AG08395 (cell line): ENCODE measurements around the gene ABHD8.
A peak's percentile ranks its signal among the peaks of the same experiment; 100 is the strongest.

Source experiments
- DNase-seq: peaks from one replicate; pipeline ENCODE4 v3.0.0; 2012; ENCODE audit warnings: mixed read lengths, low spot score

The ABHD8 gene

GRCh38 chr19:17266026-17266425 lies 37.2 kb downstream of the ABHD8 start:
- no peak for DNase-seq

- no peak for DNase-seq
These were observed 38.6 kb downstream of the ABHD8 start, which contains the start of gene USHBP1 for GRCh38 chr19:17264641-17264979. TSS of gene USHBP1 (minus strand) at chr19:17264745. CDS start at chr19:17264299, 446 bp downstream.

- no peak for DNase-seq
These were observed 39.2 kb downstream of the ABHD8 start for GRCh38 chr19:17263712-17264640.

GRCh38 chr19:17262557-17262956 lies 40.7 kb downstream of the ABHD8 start:
- no peak for DNase-seq

GRCh38 chr19:17260842-17261325 lies 42.3 kb downstream of the ABHD8 start:
- DNase-seq, result peak; percentile 89

- no peak for DNase-seq
These were observed 43.3 kb downstream of the ABHD8 start for GRCh38 chr19:17259934-17260333.

GRCh38 chr19:17259118-17259780 lies 44.0 kb downstream of the ABHD8 start:
- DNase-seq, result no peak

- no peak for DNase-seq
These were observed 47.1 kb downstream of the ABHD8 start for GRCh38 chr19:17256130-17256529.

- DNase-seq, result no peak
These were observed 48.0 kb downstream of the ABHD8 start for GRCh38 chr19:17255150-17255621.

GRCh38 chr19:17254636-17255035 lies 48.6 kb downstream of the ABHD8 start:
- DNase-seq, result no peak

GRCh38 chr19:17249887-17250548 lies 53.2 kb downstream of the ABHD8 start:
- no peak for DNase-seq

GRCh38 chr19:17248011-17248776 lies 55.0 kb downstream of the ABHD8 start:
- DNase-seq, result no peak

GRCh38 chr19:17246681-17247425 lies 56.4 kb downstream of the ABHD8 start:
- peak; percentile 35 for DNase-seq

- peak; percentile 35 for DNase-seq
These were observed 57.7 kb downstream of the ABHD8 start, which contains the start of gene NR2F6 for GRCh38 chr19:17245535-17245984. TSS of gene NR2F6 (minus strand) at chr19:17245919. CDS start at chr19:17245220, 699 bp downstream.

GRCh38 chr19:17244618-17245534 lies 58.3 kb downstream of the ABHD8 start:
- DNase-seq, result no peak

GRCh38 chr19:17243830-17244617 lies 59.2 kb downstream of the ABHD8 start:
- DNase-seq, result peak; percentile 65

GRCh38 chr19:17243211-17243829 lies 59.9 kb downstream of the ABHD8 start:
- no peak for DNase-seq
